Measurements from ENCODE around the gene DUS2. TPM values are rescaled to one million over a fixed set of nuclear protein-coding genes. Genes with fewer than 3 reads are reported as not detected.

Gene DUS2
- total RNA-seq, 1 experiment from 2014 or later, result 27.3 TPM

- no peak overlapping the region for H3K27ac ChIP-seq (ENCODE audit: low read depth, low read length)
- ChIA-PET CTCF (no interaction called here), RAD21 (ENCODE audit: low non-redundant PET in 1 of 2, low total read pairs in 2 of 2, uncharacterized antibody in 2 of 2, unreplicated experiment in 2 of 2) (no interaction called here), POLR2A (interaction anchor here (0.9 kb wide), 1 partner anchor 10 kb away, joined by 3 read pairs; no protein-coding TSS in a partner anchor)
- no peak overlapping the region for H3K4me2 ChIP-seq (ENCODE audit: low read length)
- no peak overlapping the region for H3K9ac ChIP-seq (ENCODE audit: low read length)
- peaks cover 9% of the 10 kb centered on the region; the same call in 1 of the 2 replicates for H4K20me1 ChIP-seq (ENCODE audit: insufficient read depth)
- H3K9me3 ChIP-seq (ENCODE audit: control insufficient read depth in 1 of 2, insufficient read depth in 1 of 2, low read depth in 1 of 2, low read length in 2 of 2), result no peaks in the 10 kb centered on the region
- BruUV-seq (replicated peaks), result no TSS peak
- no peak for ATAC-seq
- H3K27me3 ChIP-seq (ENCODE audit: insufficient read depth, low read length), result no peaks in the 10 kb centered on the region
- peaks cover 80% of the 10 kb centered on the region for H3K79me2 ChIP-seq (ENCODE audit: insufficient read depth, low read length)
- no peak overlapping the region for H3K4me3 ChIP-seq (replicated peaks in 1 of 2; ENCODE audit: low read depth in 1 of 2, low read length in 2 of 2)
- TF ChIP-seq SP1 (IDR thresholded peaks at IDR 0.05; ENCODE audit: low read depth), result no peak
- TF ChIP-seq REST (IDR thresholded peaks at IDR 0.05; ENCODE audit: low read depth), result no peak
- no peak for TF ChIP-seq ATF3 (IDR thresholded peaks at IDR 0.05)
- TF ChIP-seq RAD21 (IDR thresholded peaks at IDR 0.05; ENCODE audit: low read depth), result no peak
- no peak for TF ChIP-seq CTCF (IDR thresholded peaks at IDR 0.05 in 2 of 3, conservative IDR thresholded peaks at IDR 0.05 in 1 of 3; ENCODE audit: borderline replicate concordance in 1 of 3, insufficient read depth in 1 of 3, low read depth in 2 of 3, low read length in 2 of 3)
- no peak for TF ChIP-seq ELF1 (IDR thresholded peaks at IDR 0.05; ENCODE audit: borderline replicate concordance, low read depth)
- no peak for TF ChIP-seq EZH2 (IDR thresholded peaks at IDR 0.05)
- TF ChIP-seq SRF (IDR thresholded peaks at IDR 0.05; ENCODE audit: low read depth), result no peak
- no peak for TF ChIP-seq JUND (IDR thresholded peaks at IDR 0.05)
- TF ChIP-seq CEBPB (IDR thresholded peaks at IDR 0.05; ENCODE audit: low read depth), result no peak
- TF ChIP-seq YY1 (IDR thresholded peaks at IDR 0.05; ENCODE audit: extremely low read depth, insufficient replicate concordance, low read depth, low read length), result no peak
- no peak for TF ChIP-seq ZNF274 (IDR thresholded peaks at IDR 0.05; ENCODE audit: low read depth, low read length)
- no peak for TF ChIP-seq POLR2AphosphoS5 (IDR thresholded peaks at IDR 0.05; ENCODE audit: low read depth, low read length)
- TF ChIP-seq POLR2A (IDR thresholded peaks at IDR 0.05; ENCODE audit: borderline replicate concordance, extremely low read depth, insufficient read depth, insufficient read length), result no peak
- no peak for TF ChIP-seq FOSL1 (IDR thresholded peaks at IDR 0.05; ENCODE audit: low read depth)
- TF ChIP-seq ZFX (IDR thresholded peaks at IDR 0.05), result no peak
- no peak for TF ChIP-seq EZH2phosphoT487 (IDR thresholded peaks at IDR 0.05; ENCODE audit: borderline replicate concordance)
- TF ChIP-seq TCF7L2 (IDR thresholded peaks at IDR 0.05; ENCODE audit: borderline replicate concordance, extremely low read depth, insufficient read depth, insufficient read length), result no peak
- no peak for TF ChIP-seq CBX3 (IDR thresholded peaks at IDR 0.05; ENCODE audit: low read depth)
- no peaks in the 10 kb centered on the region for H3K36me3 ChIP-seq (ENCODE audit: control insufficient read depth in 1 of 2, insufficient read depth in 2 of 2, low read length in 2 of 2)
- no peak overlapping the region for H2AFZ ChIP-seq (ENCODE audit: low read depth, low read length, poor library complexity, severe bottlenecking)
- peaks cover 0 to 8% of the 10 kb centered on the region in 2 experiments; a peak in 3 of 4 replicates for H3K4me1 ChIP-seq (ENCODE audit: control insufficient read depth in 1 of 2, insufficient read depth in 2 of 2, low read length in 2 of 2)
- H3K9me2 ChIP-seq (ENCODE audit: insufficient read depth), result no peaks in the 10 kb centered on the region
- intact Hi-C loops (cut with micrococcal nuclease), result no loop called here
- no peak for DNase-seq (ENCODE audit: low read depth, low spot score)
Measured at GRCh38 chr16:68097088-68097487, 74.0 kb downstream of the DUS2 start.

Data from HCT116 (cell line).